Amygdala (tissue), 56 donors: Measurements from ENCODE around the gene TPO.
A peak's percentile ranks its signal among the peaks of the same experiment; 100 is the strongest.
"Not testable (repeated sequence)": the region's sequence is repeated elsewhere in the genome, so short reads cannot be mapped to it uniquely, and the experiment has no call there.

ENCODE experiments used
- DNase-seq, 56 donors: peaks; one replicate each; lab custom pipeline; 2025; lab: John Stamatoyannopoulos, UW

The TPO gene

DNA sequence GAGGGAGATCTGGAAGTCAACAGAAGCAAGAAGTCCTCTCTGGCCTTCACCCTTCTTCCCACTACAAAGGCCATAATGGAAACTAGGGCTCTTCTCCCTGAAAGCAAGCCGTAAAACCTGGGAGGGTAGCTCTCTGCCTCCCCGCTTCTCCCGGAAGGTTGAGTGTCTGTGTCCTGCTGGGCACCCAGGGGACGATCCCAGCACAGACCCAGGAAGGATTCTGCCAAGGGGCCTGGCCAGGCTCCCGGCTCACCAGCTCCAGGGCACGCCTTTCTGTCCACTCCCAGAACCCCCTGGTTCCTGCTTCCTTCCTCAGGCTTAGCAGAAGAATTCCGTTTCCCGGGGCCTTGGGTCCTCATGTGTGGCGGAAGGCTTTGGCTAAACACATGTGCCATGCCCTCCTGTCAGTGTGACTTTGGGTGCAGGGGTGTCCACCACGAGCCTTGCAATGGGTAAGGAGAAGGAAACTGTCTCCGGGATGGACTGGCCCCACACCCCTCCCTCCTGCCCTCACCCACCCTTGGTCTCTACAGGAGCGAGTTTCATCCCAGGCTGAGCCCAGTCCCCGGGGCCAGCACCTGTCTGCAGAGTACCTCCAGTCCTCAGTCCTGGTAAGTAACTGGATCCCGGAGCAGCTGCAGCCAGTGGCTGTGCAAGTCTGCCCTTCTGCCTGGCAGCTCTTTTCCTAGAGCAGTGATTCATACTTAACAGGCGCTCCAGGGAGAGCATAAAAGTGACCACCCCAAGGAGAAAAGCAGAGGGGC lies 135.8 kb downstream of the TPO start:
- DNase-seq, result no peak

DNA sequence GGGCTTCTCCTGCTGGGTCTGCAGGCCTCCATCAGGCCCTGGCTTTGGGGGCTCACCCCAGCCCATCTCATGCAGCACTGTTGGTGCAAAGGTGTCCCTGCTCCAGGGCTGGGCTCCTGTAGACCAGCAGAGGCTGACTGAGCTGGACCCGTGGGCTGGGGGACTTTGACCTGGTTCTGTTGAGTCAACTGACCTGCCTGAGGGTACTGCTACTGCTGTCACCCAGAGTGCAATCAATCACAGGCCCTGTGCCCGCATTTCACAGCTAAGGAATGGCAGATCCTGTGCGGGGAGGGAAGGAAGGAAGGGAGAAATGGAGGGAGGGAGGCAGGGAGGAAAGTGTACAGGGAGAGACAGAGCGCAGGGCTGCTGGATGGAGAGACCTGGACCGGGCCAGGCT lies 136.8 kb downstream of the TPO start:
- no peak for DNase-seq

DNA sequence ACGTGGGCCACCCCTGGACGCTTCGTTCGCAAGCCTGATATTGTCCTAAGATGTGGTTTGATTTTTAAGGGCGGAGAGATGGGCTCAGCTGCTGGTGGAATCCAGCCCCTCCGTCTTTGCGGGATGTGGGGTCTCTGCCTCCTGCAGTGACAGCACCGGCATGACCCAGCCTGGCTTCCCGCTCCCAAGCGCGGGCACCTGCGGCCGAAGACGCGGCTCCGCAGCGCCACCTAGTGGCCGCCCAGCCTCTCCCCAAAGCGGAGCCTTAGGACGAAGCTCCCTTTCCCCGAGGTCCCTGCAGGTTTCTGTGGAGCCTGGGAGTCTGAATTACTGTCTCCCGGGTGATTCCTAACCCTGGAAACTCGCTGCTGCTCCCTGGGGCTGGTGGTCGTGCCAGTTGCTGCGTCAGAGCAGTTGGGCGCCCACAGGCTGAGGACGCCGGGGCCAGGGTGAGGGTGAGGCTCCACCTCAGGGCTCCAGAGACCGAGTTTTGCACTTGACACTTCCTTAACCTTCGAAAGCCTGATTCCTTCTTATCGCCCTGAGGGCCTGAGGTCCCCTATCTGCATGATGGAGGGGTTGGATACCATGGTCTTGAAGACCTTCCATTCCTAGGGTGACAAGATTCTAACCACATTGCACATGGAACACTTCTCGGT lies 137.5 kb downstream of the TPO start:
- peak in 24 of 56 donors; percentile 7 to 70 (median 26) for DNase-seq

DNA sequence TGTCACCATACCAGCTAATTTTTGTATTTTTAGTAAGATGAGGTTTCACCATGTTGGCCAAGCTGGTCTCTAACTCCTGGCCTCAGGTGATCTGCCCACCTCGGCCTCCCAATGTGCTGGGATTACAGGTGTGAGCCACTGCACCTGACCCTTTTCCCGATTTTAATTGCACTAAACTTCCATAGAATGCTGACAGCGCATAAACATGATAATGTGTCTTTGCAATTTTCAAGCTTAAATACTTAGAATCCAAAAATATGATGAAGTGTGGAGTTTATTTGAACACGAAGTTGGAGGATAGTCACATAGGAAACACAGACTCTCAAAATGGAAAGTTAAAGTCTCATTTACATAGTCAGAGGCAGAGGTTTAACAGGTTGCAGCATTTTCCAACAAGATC lies 138.6 kb downstream of the TPO start:
- no peak for DNase-seq

DNA sequence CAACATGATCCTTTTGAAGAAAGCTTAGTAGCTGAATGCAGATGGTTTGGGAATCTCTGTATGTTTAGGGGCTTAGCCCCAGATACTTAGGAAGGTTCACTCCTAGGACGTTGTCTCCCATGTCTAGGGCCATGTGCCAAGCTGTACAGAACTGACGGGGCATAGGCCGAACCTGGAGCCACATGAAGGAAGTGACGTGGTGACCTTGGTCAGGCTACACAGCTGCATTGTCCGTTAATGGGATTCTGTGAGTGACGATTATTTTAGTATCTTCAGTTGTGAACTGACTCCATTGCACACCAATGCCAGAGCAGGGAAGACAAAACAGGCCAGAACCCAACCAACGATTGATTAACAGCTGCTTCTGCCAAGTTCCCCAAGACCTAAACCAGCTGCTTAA lies 139.3 kb downstream of the TPO start:
- no peak for DNase-seq

DNA sequence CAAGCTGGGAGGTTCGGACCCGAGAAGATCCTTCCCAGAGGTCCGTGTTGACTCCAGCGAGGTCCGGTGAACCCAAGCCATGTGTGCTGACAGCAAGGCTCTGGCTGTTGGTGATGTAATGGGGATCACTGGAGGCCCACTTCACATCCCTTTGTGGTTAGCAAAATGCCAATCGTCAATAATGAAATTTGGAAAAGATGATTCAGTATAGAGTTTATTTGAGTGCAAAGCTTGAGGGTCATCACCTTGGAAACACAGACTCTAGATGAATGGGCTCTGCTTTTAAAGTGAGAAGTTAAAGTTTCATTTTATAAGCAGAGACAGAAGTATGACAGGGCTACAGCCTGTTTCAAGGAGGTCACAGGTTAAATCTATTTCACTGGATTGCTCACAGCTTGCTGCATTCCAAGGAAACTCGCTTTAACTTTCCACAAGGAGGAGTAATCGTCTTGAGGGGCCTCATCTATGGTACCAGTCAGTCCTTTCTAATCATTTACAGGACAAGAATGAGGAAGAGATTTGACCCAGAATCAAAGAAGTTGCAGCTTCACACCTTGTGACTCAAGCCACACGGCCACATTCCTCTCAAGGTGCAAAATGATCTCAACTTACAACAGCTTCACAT lies 140.5 kb downstream of the TPO start:
- no peak for DNase-seq

DNA sequence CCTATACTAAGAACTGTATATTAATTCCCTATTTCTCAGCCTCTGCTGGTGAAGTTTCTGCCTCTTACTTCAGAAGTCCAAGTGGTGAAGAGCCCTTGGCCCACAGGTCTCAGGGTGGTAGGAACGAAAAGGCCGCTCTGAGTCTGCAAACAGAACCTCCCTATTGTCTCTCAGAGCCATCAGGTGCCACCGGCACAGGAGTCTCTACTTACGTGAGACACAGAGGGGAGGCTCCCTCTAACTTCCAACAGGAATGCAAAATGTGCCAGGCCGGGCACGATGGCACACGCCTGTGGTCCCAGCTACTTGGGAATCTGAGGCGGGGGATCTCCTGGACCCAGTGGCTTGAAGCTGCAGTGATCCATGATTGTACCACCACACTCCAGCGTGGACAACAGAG lies 143.0 kb downstream of the TPO start:
- DNase-seq, result no peak

DNA sequence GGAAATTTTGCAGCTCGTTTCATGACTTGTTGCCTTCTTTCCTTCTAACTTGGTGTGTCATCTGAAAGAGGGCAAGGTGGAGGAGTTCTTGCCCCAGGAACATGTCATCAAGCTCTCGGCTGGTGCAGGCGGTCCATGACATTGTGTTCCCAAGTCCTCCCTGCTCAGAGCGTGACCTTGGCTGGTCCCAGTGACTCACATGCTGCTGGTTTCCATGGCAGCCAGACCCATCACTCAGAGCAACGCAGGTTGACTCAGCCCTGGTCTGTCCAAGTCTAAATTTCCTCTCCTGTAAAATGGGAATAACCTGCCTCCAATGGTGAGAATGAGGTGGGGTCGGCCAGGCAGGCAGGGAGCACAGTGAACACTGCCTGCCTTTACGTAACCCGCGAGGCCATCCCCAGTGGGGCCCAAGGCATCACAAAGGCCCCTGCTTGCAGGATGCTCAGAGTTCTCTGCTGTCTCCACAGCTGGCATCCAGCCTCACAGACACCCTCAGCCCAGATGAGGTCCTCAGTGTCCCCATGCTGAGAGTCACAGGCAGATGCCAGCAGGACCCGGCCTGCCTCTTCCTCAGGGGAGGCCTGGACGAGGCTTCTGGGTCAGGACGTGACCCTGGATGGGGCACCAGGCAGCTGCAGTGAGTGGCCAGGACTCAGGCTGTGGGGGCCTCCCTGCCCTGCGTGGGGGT lies 143.7 kb downstream of the TPO start:
- no peak for DNase-seq

DNA sequence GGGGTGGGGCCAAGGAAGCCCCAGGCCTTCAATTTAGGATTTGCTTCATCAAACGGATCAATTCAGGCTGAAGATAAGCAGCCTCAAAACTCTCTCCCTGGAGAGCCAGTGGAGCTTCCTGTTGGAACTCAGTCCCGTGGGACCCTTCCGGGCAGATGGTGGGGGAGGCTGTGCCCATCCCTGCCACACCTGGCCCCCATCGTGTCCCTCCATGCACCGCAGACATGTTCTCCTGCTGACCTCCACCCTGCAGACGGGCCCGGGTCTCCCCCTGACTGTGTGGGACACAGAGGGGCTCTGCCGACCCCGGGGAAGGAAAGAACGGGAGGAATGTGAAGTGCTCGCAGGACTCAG lies 144.2 kb downstream of the TPO start:
- no peak for DNase-seq

DNA sequence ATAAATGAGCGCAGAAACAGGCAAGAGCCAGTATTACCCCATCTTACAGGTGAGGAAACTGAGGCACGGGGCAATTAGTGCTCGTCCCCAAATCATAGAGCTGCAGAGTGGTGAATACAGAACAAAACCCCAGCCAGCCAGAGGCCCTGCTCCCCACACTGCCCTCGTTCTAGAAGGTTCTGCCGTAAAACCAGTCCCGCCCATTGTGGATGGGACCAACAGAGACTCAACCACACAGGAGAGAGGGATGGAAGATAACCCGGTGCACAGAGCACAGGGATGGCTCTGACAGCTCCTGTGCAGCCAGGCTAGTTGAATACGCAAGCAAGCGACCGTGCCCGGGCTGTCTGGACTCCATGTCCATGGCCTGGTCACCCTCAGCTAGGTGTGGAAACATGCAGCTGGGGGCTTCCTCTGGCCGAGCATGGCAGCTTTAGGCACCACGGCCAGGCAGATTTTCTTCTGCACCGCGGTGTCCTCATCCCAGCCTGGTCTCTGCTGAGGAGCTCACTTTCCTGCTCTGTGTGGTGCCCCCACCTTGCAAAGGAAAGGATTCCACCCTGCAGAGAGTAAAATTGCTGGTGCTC lies 146.4 kb downstream of the TPO start:
- DNase-seq, result no peak

DNA sequence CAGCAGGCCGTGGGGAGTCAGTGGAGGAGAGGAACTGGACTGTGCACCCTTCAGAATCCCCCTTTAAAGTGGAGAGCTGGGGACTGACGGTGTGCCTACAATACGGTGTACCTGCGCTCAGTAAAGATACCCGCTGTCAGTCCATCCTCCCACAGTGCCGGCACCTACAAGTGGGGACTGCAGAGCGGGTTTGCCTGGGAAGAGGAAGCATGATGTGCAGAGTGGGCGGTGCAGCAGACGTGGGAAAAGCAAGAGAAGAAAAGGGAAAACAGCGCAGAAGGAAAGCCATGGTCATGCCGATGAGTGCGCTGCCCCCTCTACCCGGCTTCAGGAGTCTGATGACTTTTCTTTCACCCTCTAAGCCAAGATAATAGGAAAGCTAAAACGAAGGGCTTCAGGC lies 148.0 kb downstream of the TPO start:
- DNase-seq, result peak in 1 of 56 donors; percentile 5

DNA sequence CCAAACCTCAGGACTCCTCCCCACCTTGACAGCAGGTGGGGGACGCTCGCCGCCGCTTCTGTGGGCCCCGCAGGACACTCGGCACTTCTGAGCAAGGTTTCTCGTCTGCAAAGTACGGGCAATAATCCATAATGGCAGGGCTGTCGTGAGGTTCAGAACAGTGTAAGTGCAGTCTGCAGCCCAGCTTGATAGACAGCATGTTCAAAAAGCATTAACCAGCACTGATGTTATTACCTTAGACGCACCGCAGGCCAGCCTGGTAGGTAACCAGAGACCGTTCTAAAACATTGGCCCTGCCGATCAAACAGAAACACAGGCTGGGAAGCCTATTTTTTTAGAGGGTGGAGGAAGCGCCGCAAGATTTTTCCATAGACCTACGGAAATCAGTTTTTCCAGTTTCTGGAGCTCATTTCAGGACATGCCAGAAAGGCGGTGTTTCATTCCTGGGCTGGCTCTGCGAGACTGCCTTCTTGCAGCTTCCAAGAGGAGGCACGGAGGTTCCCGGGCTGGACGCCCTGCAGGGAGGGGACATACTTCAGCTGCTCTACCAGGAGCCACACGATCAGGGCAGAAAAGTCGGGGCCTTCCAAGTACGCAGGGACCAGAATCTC lies 148.7 kb downstream of the TPO start:
- no peak for DNase-seq

DNA sequence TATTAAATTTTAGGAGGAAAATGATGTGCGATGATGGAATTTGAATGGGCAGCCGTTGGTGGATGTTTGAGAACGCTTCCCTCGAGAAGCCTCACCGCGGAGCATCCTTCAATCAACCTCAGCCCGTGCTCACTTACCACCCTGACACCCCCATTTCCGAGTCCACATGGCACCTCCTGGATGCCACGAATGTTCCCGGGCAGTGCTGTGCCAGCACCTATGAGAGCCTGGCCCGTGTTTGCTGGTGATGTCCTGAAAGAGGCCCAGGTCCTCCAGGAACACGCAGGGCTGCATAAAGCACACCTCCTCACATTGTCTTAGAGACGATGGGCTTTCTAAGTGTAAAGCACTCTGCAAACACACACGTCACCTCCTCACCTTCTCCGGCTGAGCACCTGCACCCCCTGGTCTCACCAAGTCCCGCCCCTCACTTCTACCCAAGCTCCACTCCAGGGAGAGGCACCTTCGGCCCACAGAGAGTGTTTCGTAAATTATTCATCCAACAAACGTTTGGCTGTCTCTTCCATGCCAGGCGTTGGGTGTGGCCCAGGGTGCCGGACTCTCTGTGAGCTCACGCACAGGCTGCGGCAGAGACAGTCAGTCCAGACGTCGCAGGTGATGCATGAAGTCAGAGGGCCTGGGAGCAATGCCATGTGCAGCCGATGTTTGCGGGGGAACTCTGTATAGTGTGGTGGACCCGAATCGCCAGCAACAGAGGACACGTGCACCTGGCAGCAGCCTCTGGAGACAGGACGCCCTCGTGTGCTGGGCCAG lies 150.0 kb downstream of the TPO start:
- no peak for DNase-seq

DNA sequence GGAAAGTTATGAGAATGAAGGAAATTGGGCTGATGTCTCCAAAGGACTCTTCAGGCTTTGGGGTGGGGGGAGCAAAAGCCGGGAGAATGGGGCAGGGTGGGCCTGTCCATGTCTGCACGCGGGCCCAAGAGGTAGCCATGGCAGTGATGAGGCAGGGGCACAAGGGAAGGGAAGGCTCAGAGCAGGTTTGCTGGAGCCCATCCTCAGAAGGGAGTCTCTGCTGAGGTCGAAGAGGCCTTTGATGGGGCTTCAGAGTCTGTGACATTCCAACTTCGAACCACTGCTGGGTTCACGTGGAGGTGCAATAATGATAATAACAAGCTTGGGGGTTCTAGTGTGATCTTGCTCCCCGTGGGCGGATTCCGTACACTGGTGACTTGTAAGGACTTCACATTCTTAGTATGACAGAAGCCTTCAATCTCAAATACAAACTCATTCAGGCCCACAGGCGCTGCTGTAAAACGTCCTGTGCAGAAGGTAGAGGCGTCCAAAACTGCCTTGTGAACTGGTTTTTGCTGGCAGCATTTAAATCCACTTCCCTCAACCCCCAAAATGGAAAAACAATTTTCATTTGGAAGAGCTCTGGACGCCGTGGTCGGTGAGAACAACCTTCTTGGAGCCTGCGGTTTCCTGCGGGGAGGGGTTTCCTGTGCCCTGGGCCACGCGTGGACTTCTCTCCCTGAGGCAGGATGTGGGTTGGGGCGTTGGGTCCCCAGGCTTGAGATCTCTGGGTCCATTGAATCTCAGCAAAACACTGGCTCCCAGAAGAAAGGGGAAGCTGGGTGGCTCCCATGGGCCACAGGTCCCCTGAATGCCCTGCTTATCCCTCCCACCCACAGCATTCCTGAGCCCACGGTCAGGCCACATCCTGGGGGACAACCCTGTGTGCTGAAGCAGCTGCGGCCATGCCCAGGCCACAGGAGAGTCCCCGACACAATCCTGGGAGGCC lies 151.0 kb downstream of the TPO start:
- no peak for DNase-seq

DNA sequence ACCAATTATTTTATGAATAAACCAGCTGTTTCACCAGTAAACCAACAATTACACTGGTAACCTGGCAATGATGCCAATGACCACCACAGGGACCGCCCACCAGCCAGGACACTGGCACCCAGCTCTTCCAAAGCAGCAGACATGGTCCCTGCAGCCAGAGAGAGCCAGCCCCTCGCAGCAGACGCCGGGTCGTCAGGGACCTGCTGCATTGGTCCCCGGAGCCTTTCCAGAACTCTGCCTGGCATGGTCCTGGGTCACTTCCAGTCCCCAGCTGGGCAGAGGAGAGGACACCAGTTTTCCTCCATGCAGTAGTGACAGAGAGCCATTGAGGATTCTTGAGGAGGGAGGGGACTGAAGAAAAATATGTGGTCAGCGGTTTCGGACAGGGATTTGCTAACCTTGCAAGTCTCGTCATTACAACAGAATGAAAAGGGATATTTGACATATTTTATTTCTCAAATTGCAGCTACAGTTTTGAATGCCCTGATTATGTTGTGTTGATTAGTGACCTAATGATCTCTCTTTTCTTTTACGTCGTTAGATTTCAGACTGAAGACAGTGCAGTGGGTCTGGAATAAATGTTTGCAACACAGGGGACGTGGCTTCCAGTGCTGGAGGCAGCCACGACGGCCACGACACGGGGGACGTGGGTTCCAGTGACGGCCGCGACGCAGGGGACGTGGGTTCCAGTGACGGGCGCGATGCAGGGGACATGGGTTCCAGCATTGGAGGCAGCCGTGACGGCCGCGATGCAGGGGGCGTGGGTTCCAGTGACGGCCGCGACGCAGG lies 154.5 kb downstream of the TPO start:
- DNase-seq, result no peak

DNA sequence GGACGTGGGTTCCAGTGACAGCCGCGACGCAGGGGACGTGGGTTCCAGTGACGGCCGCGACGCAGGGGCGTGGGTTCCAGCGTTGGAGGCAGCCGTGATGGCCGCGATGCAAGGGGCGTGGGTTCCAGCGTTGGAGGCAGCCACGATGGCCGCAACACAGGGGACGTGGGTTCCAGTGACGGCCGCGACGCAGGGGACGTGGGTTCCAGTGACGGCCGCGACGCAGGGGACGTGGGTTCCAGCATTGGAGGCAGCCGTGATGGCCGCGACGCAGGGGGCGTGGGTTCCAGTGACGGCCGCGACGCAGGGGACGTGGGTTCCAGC lies 155.0 kb downstream of the TPO start:
- not testable (repeated sequence) for DNase-seq

DNA sequence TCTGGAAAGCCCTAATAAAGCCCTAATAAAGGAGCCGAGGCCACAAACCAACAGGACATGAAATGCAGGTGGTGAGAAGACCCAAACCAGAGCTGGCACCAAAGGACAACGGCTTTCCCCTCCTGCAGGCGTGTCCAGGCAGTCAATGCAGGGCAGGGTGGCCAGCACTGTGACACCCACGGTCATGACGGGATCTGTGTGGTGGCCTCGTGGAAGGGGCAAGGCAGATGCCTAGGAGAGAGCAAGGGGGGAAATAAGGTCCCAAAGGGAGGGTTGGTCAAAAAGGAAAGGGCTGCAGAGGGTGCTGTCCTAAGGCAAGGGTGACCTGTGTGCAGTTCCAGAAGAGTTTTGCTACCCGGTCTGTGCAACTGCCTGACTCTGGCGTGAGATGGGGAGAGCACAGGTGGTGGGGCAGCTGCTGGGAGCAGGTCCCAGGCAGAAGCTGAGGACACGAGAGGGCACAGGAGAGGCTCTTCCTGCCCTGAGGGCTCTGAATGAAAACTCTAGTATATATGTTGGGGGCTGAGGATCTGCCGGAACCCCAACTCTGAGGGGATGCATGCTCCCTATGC lies 156.7 kb downstream of the TPO start:
- no peak for DNase-seq
